Limb (tissue), 2 donors: ENCODE results near the gene SBSN.

ENCODE experiments used
- DNase-seq, 2 donors: peaks; one replicate each; pipeline ENCODE4 v3.0.0-alpha.2; 2016; ENCODE audit errors: extremely low spot score in 2 of 2

Gene SBSN

DNA sequence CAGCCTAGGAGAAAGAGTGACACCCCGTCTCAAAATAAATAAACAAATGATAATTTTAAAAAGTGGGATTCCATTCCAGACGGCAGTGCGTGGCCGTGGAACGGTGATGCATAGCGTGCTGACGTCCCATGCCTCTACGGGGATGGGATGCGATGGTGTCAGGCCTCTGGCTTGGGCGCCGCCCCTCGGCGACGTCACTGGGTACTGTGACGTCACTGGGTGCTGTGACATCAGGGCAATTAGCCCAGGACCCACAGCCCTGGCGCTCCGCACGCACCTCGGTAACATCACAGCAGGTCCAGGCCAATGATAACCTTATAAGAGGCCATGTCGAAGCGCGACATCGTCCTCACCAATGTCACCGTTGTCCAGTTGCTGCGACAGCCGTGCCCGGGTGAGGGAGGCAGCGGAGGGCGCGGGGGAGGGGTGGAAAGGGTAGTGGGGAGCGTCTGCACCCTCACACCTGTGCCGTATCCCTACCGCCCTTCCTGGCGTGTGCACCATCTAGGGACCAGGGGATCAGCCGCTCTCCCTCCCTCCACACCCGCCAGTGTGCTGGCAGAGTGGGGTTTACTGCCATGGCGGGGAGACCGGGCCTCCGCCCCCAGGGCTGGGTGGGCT is 5.2 kb upstream of the SBSN start, which contains the start of gene GAPDHS:
TSS of gene GAPDHS (plus strand) at position 256 of the 621 bp plus-strand sequence. CDS start at position 328, 72 bp downstream.
- no peak for DNase-seq

- no peak for DNase-seq
Observed at GRCh38 chr19:35531291-35531690, 3.2 kb upstream of the SBSN start.

- no peak for DNase-seq
Observed at GRCh38 chr19:35529241-35530218, 1.4 kb upstream of the SBSN start.

GRCh38 chr19:35525873-35526272 is 2.2 kb downstream of the SBSN start:
- DNase-seq = no peak

- no peak for DNase-seq
Observed at GRCh38 chr19:35524181-35524837, 3.8 kb downstream of the SBSN start.

DNA sequence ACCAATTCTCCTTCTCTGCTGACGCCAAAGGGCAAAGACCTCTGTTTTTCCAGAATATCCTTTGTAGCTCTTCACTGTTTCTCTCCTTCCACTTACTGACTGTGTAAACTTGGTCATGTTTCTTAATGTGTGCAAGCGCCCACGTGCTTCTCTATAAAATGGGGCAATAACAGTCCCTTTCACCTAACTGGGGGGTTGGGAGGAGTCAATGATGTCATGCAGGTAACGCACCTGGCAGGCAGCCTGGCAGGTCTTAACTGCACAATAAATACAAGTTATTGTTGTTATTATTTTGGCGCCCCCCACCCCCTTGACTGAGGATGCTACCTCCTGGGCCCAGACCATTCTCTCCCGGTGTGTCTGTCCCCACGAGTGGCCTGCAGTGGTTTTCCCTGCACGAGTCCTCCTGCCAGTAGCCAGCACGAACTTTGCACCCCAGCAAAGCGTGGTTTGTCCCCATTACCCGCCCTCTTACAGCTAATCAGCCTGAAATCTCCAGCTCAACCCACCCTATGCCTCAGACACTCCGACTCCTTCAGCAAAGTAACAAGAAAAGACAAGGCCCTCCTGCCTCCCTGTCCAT is 5.3 kb downstream of the SBSN start:
- DNase-seq = no peak

- DNase-seq = no peak
Observed at GRCh38 chr19:35521124-35521743, 6.9 kb downstream of the SBSN start.

GRCh38 chr19:35519291-35519690 is 8.8 kb downstream of the SBSN start:
- DNase-seq = no peak

DNA sequence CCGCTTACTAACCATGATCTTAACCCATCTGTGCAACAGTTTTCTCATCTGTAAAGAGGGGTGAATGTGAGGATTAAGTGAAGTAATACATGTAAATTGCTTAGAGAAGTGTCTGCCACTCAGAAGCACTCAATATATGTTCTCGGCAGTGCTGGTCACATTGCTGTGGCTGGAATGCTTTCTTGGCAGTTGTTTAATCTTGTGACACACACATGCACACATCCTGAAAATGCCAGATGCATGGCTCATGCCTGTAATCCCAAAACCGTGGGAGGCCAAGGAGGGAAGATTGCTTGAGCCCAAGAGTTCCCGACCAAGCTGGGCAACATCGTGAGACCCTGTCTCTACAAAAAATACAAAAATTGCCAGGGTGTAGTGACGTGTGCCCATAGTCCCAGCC is 9.8 kb downstream of the SBSN start:
- DNase-seq = no peak

DNA sequence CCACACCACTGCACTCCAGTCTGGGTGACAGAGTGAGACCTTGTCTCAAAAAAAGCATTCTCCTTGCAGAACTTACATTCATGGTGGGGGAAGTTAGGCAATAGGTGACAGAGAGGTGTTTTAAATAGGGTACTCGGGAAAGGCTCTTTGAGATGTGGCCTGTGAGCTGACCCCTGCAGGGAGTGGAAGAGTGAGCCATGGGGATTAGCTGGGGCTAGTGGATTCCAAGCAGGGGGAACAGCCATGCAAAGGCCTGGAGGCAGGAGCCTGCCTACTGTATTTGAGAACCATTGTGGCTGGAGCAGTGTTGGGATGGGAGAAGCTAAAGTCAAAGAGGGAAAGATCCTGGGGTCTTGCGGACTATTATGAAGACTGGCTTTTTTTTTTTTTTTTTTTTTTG is 10.8 kb downstream of the SBSN start:
- DNase-seq = no peak

DNA sequence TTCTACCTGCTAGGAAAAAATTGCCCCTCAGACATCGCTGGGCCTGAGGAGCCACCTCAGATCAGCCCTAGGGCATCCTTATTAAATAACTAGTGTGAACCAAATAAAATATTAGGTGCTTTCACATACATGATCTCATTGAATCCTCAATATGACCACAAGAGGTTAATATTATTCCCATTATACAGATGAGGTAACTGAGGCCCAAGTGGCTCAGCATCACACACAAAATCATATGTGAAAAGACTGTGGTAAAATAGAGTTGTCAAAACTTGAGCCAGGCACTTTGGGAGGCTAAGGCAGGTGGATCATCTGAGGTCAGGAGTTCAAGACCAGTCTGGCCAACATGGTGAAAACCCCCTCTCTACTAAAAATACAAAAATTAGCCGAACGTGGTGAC is 11.8 kb downstream of the SBSN start:
- DNase-seq = no peak

- DNase-seq = no peak
Observed at GRCh38 chr19:35514282-35514809, 13.8 kb downstream of the SBSN start.

- no peak for DNase-seq
Observed at GRCh38 chr19:35513628-35514281, 14.4 kb downstream of the SBSN start, which contains the start of gene DMKN. DMKN (minus strand) TSS chr19:35513649; CDS start chr19:35513475, 174 bp downstream.

DNA sequence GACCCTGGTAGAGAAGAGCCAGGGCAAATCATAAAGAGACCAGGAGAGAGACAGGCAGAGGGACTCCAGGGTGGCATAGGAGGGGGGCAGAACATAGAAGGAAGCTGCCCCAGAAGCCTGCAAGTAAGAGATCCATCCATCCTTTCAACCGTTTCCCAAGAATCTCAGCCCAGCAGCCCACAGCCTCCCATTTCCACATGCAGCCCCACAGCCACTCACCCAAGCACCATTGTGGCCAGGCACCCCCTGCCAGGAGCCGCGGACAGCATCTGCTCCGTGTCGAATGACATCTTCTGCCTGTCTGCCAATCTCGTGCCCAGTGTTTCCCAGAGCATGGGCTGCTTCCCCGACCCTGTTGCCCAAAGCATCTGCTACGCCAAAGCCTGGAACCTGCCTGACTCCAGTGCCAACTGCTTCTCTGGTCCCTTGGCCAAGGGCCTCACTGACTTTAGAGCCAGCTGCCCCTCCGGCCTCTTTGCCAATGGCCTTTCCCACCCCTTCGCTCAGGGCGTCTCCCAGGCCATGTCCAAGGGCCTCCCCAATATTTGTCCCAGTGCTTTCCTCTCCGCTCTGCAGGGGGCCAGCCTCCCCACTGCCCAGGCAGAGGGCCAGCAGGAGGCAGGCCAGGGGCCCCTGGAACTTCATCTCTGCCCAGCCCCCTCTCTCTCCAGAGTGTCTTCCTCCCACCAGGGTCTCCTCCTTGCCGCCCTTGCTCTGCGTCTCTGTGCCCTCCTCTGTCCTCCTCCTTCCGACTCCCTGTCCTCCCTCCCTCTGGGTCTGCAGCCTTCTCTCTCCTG is 15.1 kb downstream of the SBSN start:
- no peak for DNase-seq

DNA sequence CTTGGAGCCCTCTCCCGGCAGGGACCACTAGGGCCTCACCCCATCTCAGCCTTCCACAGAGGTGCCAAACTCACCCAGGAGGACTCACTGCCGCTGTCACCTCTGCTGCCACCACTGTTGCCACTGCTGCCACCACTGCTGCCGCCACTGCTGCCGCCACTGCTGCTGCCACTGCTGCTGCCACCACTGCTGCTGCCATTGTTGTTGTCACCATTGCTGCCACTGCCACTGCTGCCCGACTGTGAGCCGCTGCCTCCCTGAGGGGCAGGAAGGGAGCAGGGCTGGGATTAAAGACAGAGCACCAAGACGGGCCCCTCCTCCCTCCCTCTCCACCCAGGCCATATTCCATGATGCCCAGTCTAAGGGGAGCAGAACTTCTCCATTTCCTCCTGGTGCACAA is 16.8 kb downstream of the SBSN start:
- no peak for DNase-seq

DNA sequence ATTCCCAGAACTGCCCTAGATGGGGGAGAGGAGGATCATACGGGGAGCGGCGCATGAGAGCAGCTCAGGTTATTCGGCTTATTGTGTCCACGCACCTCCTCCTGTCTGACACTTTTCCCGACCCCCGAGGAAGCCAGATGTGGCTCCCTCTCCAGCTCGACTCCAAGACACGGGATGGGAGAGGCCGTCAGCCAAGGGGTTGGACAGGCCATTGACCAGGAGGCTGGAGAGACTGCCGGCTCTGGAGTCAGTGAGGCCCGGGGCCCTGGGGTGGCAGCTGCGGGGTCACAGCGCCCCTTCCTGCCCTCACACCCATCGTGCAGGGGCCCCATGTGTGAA is 17.5 kb downstream of the SBSN start:
- no peak for DNase-seq

GRCh38 chr19:35509861-35510625 is 18.1 kb downstream of the SBSN start:
- peak; percentile 39 to 88 for DNase-seq

DNA sequence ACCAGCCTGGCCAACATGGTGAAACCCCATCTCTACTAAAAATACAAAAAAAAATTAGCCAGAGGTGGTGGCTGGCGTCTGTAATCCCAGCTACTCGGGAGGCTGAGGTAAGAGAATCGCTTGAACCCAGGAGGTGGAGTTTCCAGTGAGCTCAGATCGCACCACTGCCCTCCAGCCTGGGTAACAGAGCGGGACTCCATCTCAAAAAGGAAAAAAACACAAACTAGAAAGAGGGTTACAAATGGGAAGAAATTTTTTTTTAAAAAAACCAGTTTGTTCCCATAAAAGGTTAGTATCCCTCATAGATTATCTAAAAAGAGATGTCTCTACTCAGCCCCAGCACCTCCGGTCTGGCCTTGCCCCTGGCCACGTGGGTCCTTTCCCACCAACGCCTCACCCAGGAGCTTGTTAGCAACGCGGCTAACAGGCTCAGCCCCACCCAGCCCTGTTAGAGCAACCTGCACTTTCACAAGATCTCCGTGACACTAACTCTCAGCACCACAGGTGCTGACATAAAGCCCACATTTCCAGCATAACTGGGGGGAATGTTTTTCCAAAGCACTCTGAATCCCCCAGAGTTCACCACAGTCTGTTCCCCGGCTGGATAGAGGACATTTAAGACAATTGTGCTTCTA is 19.0 kb downstream of the SBSN start:
- no peak for DNase-seq
